Measurements from ENCODE around the gene HNMT. TPM values are rescaled to one million over a fixed set of nuclear protein-coding genes. Genes with fewer than 3 reads are reported as not detected.

HNMT gene
- total RNA-seq, 4 donors from 2014 or later = 16.7 to 52.8 (median 47.7) TPM

GRCh38 chr2:137942833-137943677 lies 21.2 kb upstream of the HNMT start:
- 84 to 85% methylated on average over 4 to 6 of the region's 6 CpGs for WGBS, 2 donors (ENCODE audit: low coverage in 1 of 2)
- no peak overlapping the region for H3K27ac ChIP-seq
- no peaks in the 10 kb centered on the region for H3K36me3 ChIP-seq
- no peak overlapping the region for H3K4me3 ChIP-seq
- no peaks in the 10 kb centered on the region for H3K9me3 ChIP-seq
- TF ChIP-seq POLR2AphosphoS5 (IDR thresholded peaks at IDR 0.05) (no peak), EP300 (IDR thresholded peaks at IDR 0.05) (no peak), CTCF (IDR thresholded peaks at IDR 0.05) (no peak), POLR2A (IDR thresholded peaks at IDR 0.05) (no peak)
- ATAC-seq = no peak
- H3K27me3 ChIP-seq = no peaks in the 10 kb centered on the region
- no peaks in the 10 kb centered on the region for H3K4me1 ChIP-seq

GRCh38 chr2:137943678-137944347 lies 20.5 kb upstream of the HNMT start:
- 100% methylated on average over 2 of the region's 2 CpGs for WGBS, 2 donors (ENCODE audit: low coverage in 1 of 2)
- no peaks in the 10 kb centered on the region for H3K27me3 ChIP-seq
- no peak for ATAC-seq
- no peaks in the 10 kb centered on the region for H3K36me3 ChIP-seq
- no peak overlapping the region for H3K4me3 ChIP-seq
- H3K9me3 ChIP-seq = no peaks in the 10 kb centered on the region
- no peaks in the 10 kb centered on the region for H3K4me1 ChIP-seq
- no peak overlapping the region for H3K27ac ChIP-seq
- no peak for TF ChIP-seq POLR2AphosphoS5 (IDR thresholded peaks at IDR 0.05)

GRCh38 chr2:137944714-137945113 lies 19.6 kb upstream of the HNMT start:
- no peak for ATAC-seq
- WGBS, 2 donors (ENCODE audit: low coverage in 1 of 2) = 61 to 86% methylated on average over 3 to 4 of the region's 5 CpGs
- TF ChIP-seq EP300 (IDR thresholded peaks at IDR 0.05) (no peak), POLR2A (IDR thresholded peaks at IDR 0.05) (no peak), POLR2AphosphoS5 (IDR thresholded peaks at IDR 0.05) (no peak)
- Histone ChIP-seq H3K36me3 (no peaks in the 10 kb centered on the region), H3K27me3 (no peaks in the 10 kb centered on the region), H3K27ac (no peak overlapping the region), H3K4me3 (no peak overlapping the region), H3K9me3 (no peaks in the 10 kb centered on the region), H3K4me1 (no peaks in the 10 kb centered on the region)

- ATAC-seq = no peak
- Histone ChIP-seq H3K27me3 (no peaks in the 10 kb centered on the region), H3K27ac (no peak overlapping the region), H3K9me3 (no peaks in the 10 kb centered on the region), H3K36me3 (no peaks in the 10 kb centered on the region), H3K4me1 (no peaks in the 10 kb centered on the region), H3K4me3 (no peak overlapping the region)
- WGBS, 2 donors (ENCODE audit: low coverage in 1 of 2) = 100% methylated on average over 2 of the region's 2 CpGs; no CpG with 5 or more reads in 1 of the 2 donors
- TF ChIP-seq CTCF (IDR thresholded peaks at IDR 0.05) (no peak), EP300 (IDR thresholded peaks at IDR 0.05) (no peak), POLR2A (IDR thresholded peaks at IDR 0.05) (no peak), POLR2AphosphoS5 (IDR thresholded peaks at IDR 0.05) (no peak)
Measured at GRCh38 chr2:137945229-137945628, 19.0 kb upstream of the HNMT start.

- Histone ChIP-seq H3K4me1 (no peaks in the 10 kb centered on the region), H3K4me3 (no peak overlapping the region), H3K27me3 (no peaks in the 10 kb centered on the region), H3K27ac (no peak overlapping the region), H3K9me3 (no peaks in the 10 kb centered on the region), H3K36me3 (no peaks in the 10 kb centered on the region)
- TF ChIP-seq POLR2A (IDR thresholded peaks at IDR 0.05) = no peak
- TF ChIP-seq EP300 (IDR thresholded peaks at IDR 0.05) = no peak
- TF ChIP-seq POLR2AphosphoS5 (IDR thresholded peaks at IDR 0.05) = no peak
- TF ChIP-seq CTCF (IDR thresholded peaks at IDR 0.05) = no peak
- ATAC-seq = no peak
Measured at GRCh38 chr2:137946227-137946626, 18.0 kb upstream of the HNMT start.

Measured in gastroesophageal sphincter (tissue), 4 donors.